Parathyroid adenoma (tissue), 2 donors: ENCODE results near the gene CEL.

Source experiments
- H2AFZ ChIP-seq: fragments of 300-600 bp; sonication (generic); one replicate; pipeline ENCODE4 v1.7.0; 2017; ENCODE audit warnings: antibody characterized with exemption, mild to moderate bottlenecking
- H3K27ac ChIP-seq: fragments of 300-600 bp; sonication (generic); one replicate; pipeline ENCODE4 v1.7.0; 2017
- H3K27me3 ChIP-seq: fragments of 300-600 bp; sonication (generic); one replicate; pipeline ENCODE4 v1.7.0; 2017; ENCODE audit warnings: low read length; ENCODE audit not compliant: control insufficient read depth, insufficient read depth
- H3K36me3 ChIP-seq: fragments of 300-600 bp; sonication (generic); one replicate; pipeline ENCODE4 v1.7.0; 2017; ENCODE audit warnings: low read length; ENCODE audit not compliant: control insufficient read depth, insufficient read depth
- H3K4me1 ChIP-seq: fragments of 300-600 bp; sonication (generic); one replicate; pipeline ENCODE4 v1.7.0; 2017; ENCODE audit warnings: control low read depth
- H3K4me2 ChIP-seq: fragments of 300-600 bp; sonication (generic); one replicate; pipeline ENCODE4 v1.7.0; 2017; ENCODE audit warnings: low read length
- H3K4me3 ChIP-seq: fragments of 300-600 bp; sonication (generic); one replicate; pipeline ENCODE4 v1.7.0; 2017; ENCODE audit warnings: low read depth, low read length
- H3K79me2 ChIP-seq: fragments of 300-600 bp; sonication (generic); one replicate; pipeline ENCODE4 v1.7.0; 2017; ENCODE audit warnings: control low read depth
- H3K9ac ChIP-seq: fragments of 300-600 bp; sonication (generic); one replicate; pipeline ENCODE4 v1.7.0; 2017; ENCODE audit warnings: mild to moderate bottlenecking
- H3K9me3 ChIP-seq: fragments of 300-600 bp; sonication (generic); one replicate; pipeline ENCODE4 v1.7.0; 2017; ENCODE audit warnings: low read length; ENCODE audit not compliant: control insufficient read depth
- CTCF ChIP-seq: fragments of 300-600 bp; sonication (generic); IDR thresholded peaks from one replicate; pipeline ENCODE4 v1.7.0; 2017; ENCODE audit warnings: antibody characterized with exemption, mild to moderate bottlenecking
- donor health status: primary hyperparathyroidism.

The CEL gene

GRCh38 chr9:133041958-133042357 lies 19.8 kb upstream of the CEL start:
- Histone ChIP-seq H3K27me3 (no peaks in the 10 kb centered on the region), H2AFZ (no peak overlapping the region), H3K9me3 (no peaks in the 10 kb centered on the region), H3K9ac (no peak overlapping the region), H3K4me3 (no peak overlapping the region), H3K27ac (no peak overlapping the region), H3K4me2 (no peak overlapping the region), H3K79me2 (no peaks in the 10 kb centered on the region), H3K4me1 (no peaks in the 10 kb centered on the region), H3K36me3 (no peaks in the 10 kb centered on the region)
- TF ChIP-seq CTCF = no peak

- no peaks in the 10 kb centered on the region for H3K79me2 ChIP-seq
- H3K9me3 ChIP-seq = no peaks in the 10 kb centered on the region
- no peak overlapping the region for H3K9ac ChIP-seq
- H3K27me3 ChIP-seq = no peaks in the 10 kb centered on the region
- no peak overlapping the region for H3K27ac ChIP-seq
- no peak overlapping the region for H3K4me2 ChIP-seq
- no peak overlapping the region for H3K4me3 ChIP-seq
- H2AFZ ChIP-seq = no peak overlapping the region
- no peaks in the 10 kb centered on the region for H3K36me3 ChIP-seq
- TF ChIP-seq CTCF = no peak
- no peaks in the 10 kb centered on the region for H3K4me1 ChIP-seq
Measured at GRCh38 chr9:133042676-133043075, 19.1 kb upstream of the CEL start.

- Histone ChIP-seq H3K27me3 (no peaks in the 10 kb centered on the region), H3K4me1 (no peaks in the 10 kb centered on the region), H3K9me3 (no peaks in the 10 kb centered on the region), H3K36me3 (no peaks in the 10 kb centered on the region), H3K79me2 (no peaks in the 10 kb centered on the region), H3K27ac (no peak overlapping the region), H3K4me3 (no peak overlapping the region), H3K4me2 (no peak overlapping the region), H2AFZ (no peak overlapping the region), H3K9ac (no peak overlapping the region)
- TF ChIP-seq CTCF = no peak
Measured at GRCh38 chr9:133043449-133044035, 18.2 kb upstream of the CEL start.

GRCh38 chr9:133044125-133044524 lies 17.7 kb upstream of the CEL start:
- Histone ChIP-seq H3K27me3 (no peaks in the 10 kb centered on the region), H3K4me1 (no peaks in the 10 kb centered on the region), H3K9ac (no peak overlapping the region), H3K27ac (no peak overlapping the region), H3K4me3 (no peak overlapping the region), H2AFZ (no peak overlapping the region), H3K36me3 (no peaks in the 10 kb centered on the region), H3K4me2 (no peak overlapping the region), H3K9me3 (no peaks in the 10 kb centered on the region), H3K79me2 (no peaks in the 10 kb centered on the region)
- no peak for TF ChIP-seq CTCF

GRCh38 chr9:133044661-133045060 lies 17.1 kb upstream of the CEL start:
- H3K36me3 ChIP-seq = no peaks in the 10 kb centered on the region
- H3K27ac ChIP-seq = no peak overlapping the region
- no peak overlapping the region for H2AFZ ChIP-seq
- H3K79me2 ChIP-seq = no peaks in the 10 kb centered on the region
- no peaks in the 10 kb centered on the region for H3K27me3 ChIP-seq
- no peak overlapping the region for H3K4me3 ChIP-seq
- TF ChIP-seq CTCF = no peak
- no peaks in the 10 kb centered on the region for H3K9me3 ChIP-seq
- H3K4me2 ChIP-seq = no peak overlapping the region
- no peak overlapping the region for H3K9ac ChIP-seq
- no peaks in the 10 kb centered on the region for H3K4me1 ChIP-seq
